Central memory CD4-positive, alpha-beta T cell (primary cell): ENCODE data around the gene MAFG.

ENCODE experiments used
- DNase-seq: peaks from one replicate; pipeline ENCODE4 v3.0.0; 2022

Gene MAFG

GRCh38 chr17:81890447-81891302 is 36.9 kb downstream of the MAFG start:
- DNase-seq = no peak

GRCh38 chr17:81889602-81890001 is 37.9 kb downstream of the MAFG start:
- DNase-seq = no peak

DNA sequence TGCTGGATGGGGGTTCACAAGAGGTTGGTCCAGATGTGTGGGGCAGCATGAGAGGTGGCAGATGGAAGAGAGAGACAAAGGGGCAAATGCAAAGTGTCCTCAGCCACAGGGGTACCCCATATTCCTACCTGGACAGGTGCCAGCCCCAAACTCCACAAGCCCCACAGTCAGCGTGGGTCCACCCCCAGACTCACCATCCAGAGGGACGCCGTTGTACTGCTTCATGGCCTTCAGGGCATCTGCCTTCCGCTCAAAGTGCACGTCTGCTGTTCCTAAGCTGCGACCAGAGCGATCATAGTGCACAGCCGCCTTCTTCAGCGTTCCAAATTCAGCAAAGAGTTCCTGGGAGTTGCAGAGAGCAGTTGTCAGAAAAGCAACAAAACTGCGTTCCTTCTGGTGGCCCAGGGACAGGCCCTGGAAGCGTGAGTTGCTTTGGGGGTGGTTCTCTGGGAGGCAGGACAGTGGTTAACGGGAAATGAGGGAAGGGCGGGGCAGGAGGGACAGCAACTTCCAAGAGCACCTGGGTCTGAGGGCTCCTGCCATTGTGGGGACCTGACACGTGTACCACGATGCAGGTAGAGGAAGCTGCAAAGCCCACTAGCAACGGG is 38.4 kb downstream of the MAFG start:
- DNase-seq = no peak

- DNase-seq = no peak
Observed at GRCh38 chr17:81888105-81888987, 39.2 kb downstream of the MAFG start.

DNA sequence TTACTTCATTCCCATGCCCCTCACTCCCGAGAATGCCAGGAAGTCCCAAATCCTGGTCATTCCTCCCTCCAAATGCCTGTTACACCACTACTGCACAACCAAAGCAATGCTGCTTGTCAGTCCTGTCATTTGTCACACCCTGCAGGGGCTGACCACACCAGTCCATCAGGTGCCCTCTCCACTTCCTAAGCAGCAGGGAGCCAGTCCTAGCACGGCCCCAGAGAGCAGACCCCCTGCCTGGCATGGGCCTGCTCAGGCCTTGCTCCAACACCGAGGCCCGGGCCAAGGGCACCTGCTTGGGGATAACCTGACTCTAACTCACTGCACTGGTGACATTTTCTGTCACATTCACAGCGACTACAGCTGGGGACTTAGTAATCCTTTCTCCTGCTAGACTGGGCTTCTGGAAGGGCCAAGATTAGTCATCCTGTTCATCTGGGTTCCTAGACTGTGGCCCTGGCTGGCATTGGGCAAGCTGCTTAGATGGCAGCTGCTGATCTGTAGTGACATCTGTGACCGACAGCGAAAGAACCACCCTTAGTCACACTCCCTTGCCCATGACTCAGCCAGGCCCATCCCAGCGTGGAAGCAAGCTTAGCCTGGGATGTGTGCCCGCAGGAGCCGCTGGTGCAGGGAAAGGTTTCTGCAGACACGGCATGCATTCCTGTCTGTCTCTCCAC is 41.5 kb downstream of the MAFG start:
- DNase-seq = no peak

DNA sequence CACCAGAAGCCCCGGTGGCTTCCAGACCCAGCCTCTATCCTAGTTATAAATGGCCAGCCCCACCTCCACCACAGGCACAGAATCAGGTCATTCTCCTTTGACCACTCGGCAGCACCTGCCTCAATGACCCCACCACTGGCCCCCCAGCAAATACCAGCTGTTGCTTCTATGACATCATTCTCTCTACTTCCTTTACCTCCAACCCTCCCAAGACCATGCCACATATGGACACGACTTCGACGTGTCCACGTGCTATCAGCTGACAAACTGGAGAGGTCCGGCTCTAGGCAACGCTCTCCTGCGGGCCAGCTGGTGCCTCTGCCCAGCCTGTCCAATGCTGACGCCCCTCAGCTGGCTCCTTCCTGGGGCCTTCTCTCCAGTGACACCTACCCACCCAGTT is 42.1 kb downstream of the MAFG start:
- DNase-seq = no peak

DNA sequence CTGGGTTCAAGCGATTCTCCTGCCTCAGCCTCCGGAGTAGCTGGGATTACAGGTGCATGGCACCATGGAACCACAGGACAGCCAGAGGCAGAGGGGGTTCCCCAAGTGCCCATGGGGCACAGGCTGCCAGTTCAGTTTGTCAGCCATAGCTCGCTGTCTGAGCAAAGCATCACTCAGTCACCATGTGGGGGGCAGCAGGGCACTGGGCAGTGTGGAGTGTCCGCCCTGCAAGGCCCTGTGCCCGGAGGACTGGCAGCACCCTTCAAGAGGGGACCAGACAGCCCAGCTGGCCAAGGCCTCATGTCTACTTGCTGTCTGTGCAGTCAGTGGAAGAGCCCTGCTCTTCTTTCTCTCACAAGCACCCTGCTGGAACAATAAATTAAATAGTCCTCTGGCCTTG is 42.6 kb downstream of the MAFG start:
- no peak for DNase-seq

- no peak for DNase-seq
Observed at GRCh38 chr17:81884520-81884919, 43.0 kb downstream of the MAFG start.

- DNase-seq = no peak
Observed at GRCh38 chr17:81879121-81879520, 48.4 kb downstream of the MAFG start.

- no peak for DNase-seq
Observed at GRCh38 chr17:81878294-81878693, 49.2 kb downstream of the MAFG start.

DNA sequence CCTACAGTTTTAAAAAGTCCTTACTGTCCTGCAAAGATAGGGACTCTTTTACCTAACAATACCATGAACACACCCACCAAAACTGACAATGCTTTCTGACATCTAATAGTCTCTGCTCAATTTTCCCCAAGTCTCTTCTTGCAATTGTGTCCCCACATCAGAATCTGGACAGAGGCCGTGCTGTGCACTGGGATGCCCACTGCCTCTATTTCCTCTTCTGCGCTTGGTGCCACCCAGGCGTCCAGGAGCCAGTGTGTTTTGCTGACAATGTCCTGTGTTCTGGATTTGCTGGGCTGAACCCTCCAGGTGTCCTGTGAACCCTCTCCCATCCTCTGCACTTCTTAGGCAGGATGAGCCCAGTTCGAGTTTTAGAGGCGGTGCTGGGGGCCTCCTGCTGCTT is 50.0 kb downstream of the MAFG start:
- no peak for DNase-seq

GRCh38 chr17:81871387-81872230 is 55.9 kb downstream of the MAFG start:
- peak; percentile 96 for DNase-seq

DNA sequence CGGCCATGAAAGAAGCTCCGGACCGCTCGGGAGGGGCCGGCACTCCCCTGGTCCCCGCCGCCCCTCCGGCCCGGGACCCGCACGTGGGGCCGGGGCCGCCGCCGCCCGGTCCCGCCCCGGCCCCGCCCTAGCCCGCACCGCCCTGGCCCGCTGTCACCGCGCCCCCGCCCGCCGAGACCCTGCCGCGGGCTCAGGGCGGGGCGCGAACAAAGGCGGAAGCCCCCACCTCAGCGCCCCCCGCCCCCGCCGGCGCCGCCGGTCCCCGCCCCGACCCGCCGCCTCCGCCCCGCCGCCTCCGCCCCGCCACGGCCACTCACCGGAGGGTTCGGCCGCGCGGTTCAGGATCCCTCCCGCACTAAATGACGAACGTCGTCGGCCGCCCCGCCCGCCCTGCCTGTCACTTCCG is 56.6 kb downstream of the MAFG start, which contains the start of gene ARHGDIA:
ARHGDIA (minus strand) TSS at position 357 of the 406 bp plus-strand sequence. CDS start 1,407 bp downstream, outside the sequence.
- no peak for DNase-seq

DNA sequence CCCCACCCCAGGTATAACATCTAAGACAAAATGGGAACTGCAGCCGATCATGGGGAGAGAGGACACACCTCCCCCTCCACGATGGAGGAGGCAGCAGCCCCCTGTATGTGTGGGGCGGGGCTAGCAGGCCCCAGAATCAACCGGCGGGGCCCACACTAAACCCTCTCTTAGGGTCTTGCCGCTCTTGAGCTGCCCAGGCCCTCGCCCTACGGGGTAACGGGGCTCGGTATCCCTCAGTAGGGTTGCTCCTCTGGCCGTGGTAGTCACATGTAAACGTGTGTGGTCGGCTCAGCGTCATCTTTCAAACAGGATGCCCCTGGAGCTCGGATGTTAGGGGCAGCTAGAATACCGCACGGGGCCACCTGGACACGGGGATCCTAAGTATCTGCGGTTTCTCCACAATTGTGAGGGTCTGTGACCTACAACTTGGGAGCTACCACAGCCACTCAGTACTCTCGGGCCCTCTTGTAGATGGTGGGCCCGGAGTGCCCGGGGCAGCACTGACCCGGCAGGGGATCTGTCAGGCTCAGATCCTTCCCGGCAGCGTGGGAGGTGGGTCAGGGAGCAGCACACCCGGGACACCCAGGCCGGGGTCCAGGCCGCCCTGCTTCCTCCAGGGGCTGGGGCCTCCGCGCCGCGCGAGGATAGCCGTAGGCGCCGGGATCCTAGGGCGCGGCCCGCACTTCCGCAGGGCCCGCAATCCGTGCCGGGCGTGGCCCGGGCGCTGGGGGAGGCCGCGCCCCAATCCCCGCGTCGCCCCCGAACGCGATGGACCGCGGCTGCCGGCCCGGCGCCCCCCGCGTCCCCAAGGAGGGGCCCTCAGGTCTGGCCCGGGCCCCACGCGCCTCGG is 57.2 kb downstream of the MAFG start:
- peak; percentile 44 for DNase-seq

DNA sequence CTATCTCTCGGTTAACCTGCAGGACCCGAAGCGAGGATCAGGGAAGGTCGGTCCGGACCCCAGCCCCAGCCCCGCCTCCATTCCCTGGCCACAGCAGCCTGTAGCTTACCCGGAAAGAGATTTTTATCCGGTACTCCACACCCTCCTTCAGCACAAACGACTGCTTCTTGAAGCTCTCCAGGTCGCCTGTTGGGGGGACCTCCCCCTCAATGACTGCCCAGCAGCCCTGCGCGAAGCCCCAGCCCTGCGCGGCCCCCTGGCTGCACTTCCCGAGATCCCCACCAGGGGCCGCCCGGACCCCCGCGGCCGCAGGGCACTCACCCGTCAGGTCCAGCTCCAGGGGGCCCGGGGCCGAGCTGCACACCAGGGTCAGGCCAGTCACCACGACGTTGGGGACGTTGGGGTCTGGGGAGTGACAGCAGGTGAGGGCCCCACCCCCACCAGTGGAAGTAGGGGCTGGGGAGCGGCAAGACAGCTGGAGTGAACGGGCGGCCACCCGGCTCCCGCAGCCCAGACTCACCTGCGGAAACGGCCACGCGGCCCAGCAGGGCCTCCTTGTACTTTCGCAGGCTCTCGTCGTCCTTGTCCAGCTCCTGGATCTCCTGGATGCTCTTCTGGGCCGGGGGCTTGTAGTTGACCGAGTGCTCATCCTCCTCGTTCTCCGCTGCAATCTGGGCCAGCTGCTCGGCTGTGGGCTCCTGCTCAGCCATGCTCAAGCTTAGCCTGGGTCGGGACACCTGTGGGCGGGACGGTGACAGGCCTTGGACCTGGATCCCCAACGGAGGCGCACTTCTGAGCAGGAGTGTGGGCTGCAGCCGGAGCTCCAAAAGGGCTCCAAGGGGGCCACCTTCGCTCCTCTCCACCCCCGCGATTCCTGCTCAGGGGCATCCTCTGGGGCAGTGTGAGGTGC is 58.1 kb downstream of the MAFG start:
- DNase-seq = no peak

GRCh38 chr17:81868674-81869220 is 58.8 kb downstream of the MAFG start:
- no peak for DNase-seq
